SK-N-MC (cell line): ENCODE results near the gene PTBP2.

Experiments used
- EZH2 ChIP-seq: fragments of 200-600 bp; sonication (generic); IDR thresholded peaks from one replicate; pipeline ENCODE4 v1.6.1; 2017; ENCODE audit warnings: antibody characterized with exemption
- FOXP2 ChIP-seq: optimal IDR thresholded peaks from 2 replicates; pipeline ENCODE3; 2011; ENCODE audit warnings: mild to moderate bottlenecking, moderate library complexity; ENCODE audit not compliant: insufficient read depth; ENCODE audit errors: extremely low read length, control extremely low read depth

- TF ChIP-seq EZH2 = no peak
- TF ChIP-seq FOXP2 = no peak
Measured at GRCh38 chr1:96710708-96711477, 10.7 kb upstream of the PTBP2 start.
